GM23338 (cell line): Measurements from ENCODE around the gene UNC80. TPM values are rescaled to one million over a fixed set of nuclear protein-coding genes. Genes with fewer than 3 reads are reported as not detected.

Experiments
- ATAC-seq: fragments of 200-7000 bp; cut with Tn5 transposase; 3 replicates; pipeline ENCODE4 v1.9.1; 2020
- DNase-seq: peaks from one replicate; pipeline ENCODE4 v3.0.0-alpha.2; 2015; ENCODE audit warnings: low spot score
- H2AFZ ChIP-seq: fragments of 200-600 bp; sonication (generic); 2 replicates; pipeline ENCODE4 v1.8.0; 2016; ENCODE audit warnings: antibody characterized with exemption, mild to moderate bottlenecking, moderate library complexity
- H3F3A ChIP-seq: fragments of 200-600 bp; sonication (generic); replicated peaks from 2 replicates; pipeline ENCODE4 v1.8.0; 2017; ENCODE audit warnings: antibody characterized with exemption, mixed run types, low read depth
- H3K27ac ChIP-seq: fragments of 200-600 bp; sonication (generic); 2 replicates; pipeline ENCODE4 v1.6.1; 2016; ENCODE audit warnings: low read depth
- H3K27me3 ChIP-seq: fragments of 200-600 bp; sonication (generic); 2 replicates; pipeline ENCODE4 v1.8.0; 2016; ENCODE audit warnings: mild to moderate bottlenecking, mixed run types, moderate library complexity; ENCODE audit not compliant: insufficient read depth
- H3K36me3 ChIP-seq: fragments of 200-600 bp; sonication (generic); 2 replicates; pipeline ENCODE4 v1.8.0; 2016; ENCODE audit warnings: mild to moderate bottlenecking; ENCODE audit not compliant: insufficient read depth
- H3K4me1 ChIP-seq: fragments of 200-600 bp; sonication (generic); 2 replicates; pipeline ENCODE4 v1.8.0; 2016; ENCODE audit warnings: mild to moderate bottlenecking, moderate library complexity; ENCODE audit not compliant: insufficient read depth
- H3K4me2 ChIP-seq: fragments of 200-600 bp; sonication (generic); 2 replicates; pipeline ENCODE4 v1.7.1; 2017; ENCODE audit warnings: mixed run types
- H3K4me3 ChIP-seq: fragments of 200-600 bp; sonication (generic); 2 replicates; pipeline ENCODE4 v1.6.1; 2016; ENCODE audit warnings: mixed run types
- H3K79me2 ChIP-seq: fragments of 200-600 bp; sonication (generic); replicated peaks from 2 replicates; pipeline ENCODE4 v1.8.0; 2017; ENCODE audit warnings: mild to moderate bottlenecking; ENCODE audit not compliant: insufficient read depth
- H3K9me2 ChIP-seq: fragments of 200-600 bp; sonication (generic); 2 replicates; pipeline ENCODE4 v1.8.0; 2017; ENCODE audit not compliant: insufficient read depth
- H4K20me1 ChIP-seq: fragments of 200-600 bp; sonication (generic); replicated peaks from 2 replicates; pipeline ENCODE4 v1.8.0; 2017; ENCODE audit warnings: mild to moderate bottlenecking; ENCODE audit not compliant: insufficient read depth
- H3K27ac Mint-ChIP-seq: 2 replicates; pipeline ENCODE4 v1.8.0; 2020; ENCODE audit warnings: inconsistent platforms, mild to moderate bottlenecking, moderate library complexity, mixed read lengths
- H3K27me3 Mint-ChIP-seq: 3 replicates; pipeline ENCODE4 v1.8.0; 2022; ENCODE audit warnings: low read depth, mild to moderate bottlenecking, moderate library complexity, mixed read lengths, inconsistent platforms; ENCODE audit not compliant: insufficient read depth, poor library complexity
- H3K36me3 Mint-ChIP-seq: 3 replicates; pipeline ENCODE4 v1.8.0; 2021; ENCODE audit warnings: low read depth, mild to moderate bottlenecking, inconsistent platforms, moderate library complexity, mixed read lengths
- H3K4me1 Mint-ChIP-seq: 3 replicates; pipeline ENCODE4 v1.8.0; 2020; ENCODE audit warnings: mild to moderate bottlenecking, inconsistent platforms, mixed read lengths
- H3K4me3 Mint-ChIP-seq: 3 replicates; pipeline ENCODE4 v1.8.0; 2021; ENCODE audit warnings: moderate library complexity, mild to moderate bottlenecking, inconsistent platforms, mixed read lengths
- H3K9me3 Mint-ChIP-seq: 3 replicates; pipeline ENCODE4 v1.8.0; 2020; ENCODE audit warnings: moderate library complexity, mild to moderate bottlenecking, inconsistent platforms, mixed read lengths
- CREB1 ChIP-seq: fragments of 250-450 bp; sonication (Bioruptor Pico); IDR thresholded peaks from 2 replicates; pipeline ENCODE4 v1.5.0; 2020; ENCODE audit warnings: low read depth, mild to moderate bottlenecking, moderate library complexity
- CTCF ChIP-seq, 2 experiments: fragments of 200-600 bp in 1 of 2; sonication (generic) in 1 of 2; conservative IDR thresholded peaks; 2 replicates each; pipeline versions ENCODE4 v1.5.1 to v1.6.1; 2016 to 2017; ENCODE audit warnings: antibody characterized with exemption in 2 of 2, low read depth in 2 of 2, mild to moderate bottlenecking in 2 of 2, moderate library complexity in 1 of 2
- EZH2 ChIP-seq: fragments of 200-600 bp; sonication (generic); IDR thresholded peaks from one replicate; pipeline ENCODE4 v1.8.0; 2017; ENCODE audit warnings: antibody characterized with exemption, mild to moderate bottlenecking, low read depth; ENCODE audit not compliant: unreplicated experiment
- EZH2phosphoT487 ChIP-seq: fragments of 200-600 bp; sonication (generic); IDR thresholded peaks from one replicate; pipeline ENCODE4 v1.8.1; 2018; ENCODE audit warnings: antibody characterized with exemption; ENCODE audit not compliant: unreplicated experiment
- JUNB ChIP-seq: IDR thresholded peaks from one replicate; pipeline ENCODE4 v1.6.1; 2016; ENCODE audit warnings: antibody characterized with exemption; ENCODE audit not compliant: unreplicated experiment
- NANOG ChIP-seq: IDR thresholded peaks from 2 replicates; pipeline ENCODE4 v1.6.1; 2016; ENCODE audit warnings: antibody characterized with exemption, borderline replicate concordance
- POLR2AphosphoS5 ChIP-seq: IDR thresholded peaks from 2 replicates; pipeline ENCODE4 v1.6.1; 2016; ENCODE audit warnings: antibody characterized with exemption, low read depth
- STAT1 ChIP-seq: IDR thresholded peaks from one replicate; pipeline ENCODE4 v1.6.1; 2016; ENCODE audit warnings: antibody characterized with exemption; ENCODE audit not compliant: unreplicated experiment
- ZNF114 ChIP-seq: fragments of 250-450 bp; sonication (Bioruptor Pico); IDR thresholded peaks from 2 replicates; pipeline ENCODE4 v1.5.0; 2020; ENCODE audit warnings: mild to moderate bottlenecking, moderate library complexity
- ZNF331 ChIP-seq: fragments of 250-450 bp; sonication (Bioruptor Pico); IDR thresholded peaks from 2 replicates; pipeline ENCODE4 v1.5.0; 2020; ENCODE audit warnings: low read depth, mild to moderate bottlenecking, moderate library complexity
- polyA plus RNA-seq: library from polyadenylated mRNA; unstranded; fragments of >200 nt; fragmentation: Nextera tagmentation; extraction: Ambion mirVana; gene quantifications from 2 replicates; pipeline ENCODE4 v1.2.1, GENCODE V29; 2016
- total RNA-seq: library from RNA; depleted of rRNA; stranded (reverse); fragments of >200 nt; shearing (Covaris generic); gene quantifications from 2 replicates; pipeline ENCODE4 v1.2.3, GENCODE V29; 2014
- TF ChIP-seq, protein P1 (sequence below): IDR thresholded peaks from 2 replicates; pipeline ENCODE4 v1.6.1; 2016; ENCODE audit warnings: antibody characterized with exemption
- TF ChIP-seq, protein P2 (sequence below): fragments of 250-450 bp; sonication (Bioruptor Pico); IDR thresholded peaks from 2 replicates; pipeline ENCODE4 v1.5.0; 2020; ENCODE audit warnings: mild to moderate bottlenecking, moderate library complexity
- TF ChIP-seq, protein P3 (sequence below): IDR thresholded peaks from one replicate; pipeline ENCODE4 v1.6.1; 2018; ENCODE audit warnings: antibody characterized with exemption; ENCODE audit not compliant: unreplicated experiment

Gene UNC80
- total and polyA plus RNA-seq, 2 experiments from 2014 or later = 0.11 to 1.5 TPM

DNA sequence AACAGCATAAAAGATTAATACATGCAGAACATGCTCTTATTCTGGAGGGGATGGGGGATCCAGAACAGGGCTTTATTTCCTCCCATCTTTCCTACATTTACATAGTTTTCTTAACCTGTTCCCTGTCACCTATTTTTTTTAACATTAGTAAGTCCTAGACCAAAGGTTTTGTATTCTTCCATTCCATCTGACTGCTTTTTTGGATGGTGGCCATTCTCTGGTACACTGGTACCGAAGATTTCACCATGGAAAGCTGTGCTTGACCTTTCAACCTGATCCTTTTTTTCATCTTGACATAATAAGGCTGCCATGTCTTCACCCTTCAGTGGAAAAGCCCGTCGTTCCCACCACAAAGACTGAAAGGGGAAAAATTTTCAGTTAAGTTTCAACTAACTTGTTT is 251.2 kb downstream of the UNC80 start:
- DNase-seq (no peak), ATAC-seq (no peak)
- no peaks in the 10 kb centered on the region for H4K20me1 ChIP-seq
- no peaks in the 10 kb centered on the region for H3K9me3 Mint-ChIP-seq
- H3K27ac ChIP-seq = no peak overlapping the region
- H3K4me1 ChIP-seq = no peaks in the 10 kb centered on the region
- no peak overlapping the region for H3K4me3 Mint-ChIP-seq
- no peak overlapping the region for H3K27ac Mint-ChIP-seq
- H3K4me3 ChIP-seq = no peak overlapping the region
- no peaks in the 10 kb centered on the region for H3K27me3 Mint-ChIP-seq
- TF ChIP-seq POLR2AphosphoS5 (no peak), NANOG (no peak), STAT1 (no peak), EZH2phosphoT487 (no peak), CTCF (conservative IDR thresholded peaks at IDR 0.05; ENCODE audit: low read depth in 2 of 2) (no peak), JUNB (no peak), ZNF331 (CRISPR knock-in tag) (no peak), ZNF114 (CRISPR knock-in tag) (no peak), EZH2 (no peak), CREB1 (CRISPR knock-in tag) (no peak)
- TF ChIP-seq, protein P1, sequence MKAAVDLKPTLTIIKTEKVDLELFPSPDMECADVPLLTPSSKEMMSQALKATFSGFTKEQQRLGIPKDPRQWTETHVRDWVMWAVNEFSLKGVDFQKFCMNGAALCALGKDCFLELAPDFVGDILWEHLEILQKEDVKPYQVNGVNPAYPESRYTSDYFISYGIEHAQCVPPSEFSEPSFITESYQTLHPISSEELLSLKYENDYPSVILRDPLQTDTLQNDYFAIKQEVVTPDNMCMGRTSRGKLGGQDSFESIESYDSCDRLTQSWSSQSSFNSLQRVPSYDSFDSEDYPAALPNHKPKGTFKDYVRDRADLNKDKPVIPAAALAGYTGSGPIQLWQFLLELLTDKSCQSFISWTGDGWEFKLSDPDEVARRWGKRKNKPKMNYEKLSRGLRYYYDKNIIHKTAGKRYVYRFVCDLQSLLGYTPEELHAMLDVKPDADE = no peak
- TF ChIP-seq, protein P2, sequence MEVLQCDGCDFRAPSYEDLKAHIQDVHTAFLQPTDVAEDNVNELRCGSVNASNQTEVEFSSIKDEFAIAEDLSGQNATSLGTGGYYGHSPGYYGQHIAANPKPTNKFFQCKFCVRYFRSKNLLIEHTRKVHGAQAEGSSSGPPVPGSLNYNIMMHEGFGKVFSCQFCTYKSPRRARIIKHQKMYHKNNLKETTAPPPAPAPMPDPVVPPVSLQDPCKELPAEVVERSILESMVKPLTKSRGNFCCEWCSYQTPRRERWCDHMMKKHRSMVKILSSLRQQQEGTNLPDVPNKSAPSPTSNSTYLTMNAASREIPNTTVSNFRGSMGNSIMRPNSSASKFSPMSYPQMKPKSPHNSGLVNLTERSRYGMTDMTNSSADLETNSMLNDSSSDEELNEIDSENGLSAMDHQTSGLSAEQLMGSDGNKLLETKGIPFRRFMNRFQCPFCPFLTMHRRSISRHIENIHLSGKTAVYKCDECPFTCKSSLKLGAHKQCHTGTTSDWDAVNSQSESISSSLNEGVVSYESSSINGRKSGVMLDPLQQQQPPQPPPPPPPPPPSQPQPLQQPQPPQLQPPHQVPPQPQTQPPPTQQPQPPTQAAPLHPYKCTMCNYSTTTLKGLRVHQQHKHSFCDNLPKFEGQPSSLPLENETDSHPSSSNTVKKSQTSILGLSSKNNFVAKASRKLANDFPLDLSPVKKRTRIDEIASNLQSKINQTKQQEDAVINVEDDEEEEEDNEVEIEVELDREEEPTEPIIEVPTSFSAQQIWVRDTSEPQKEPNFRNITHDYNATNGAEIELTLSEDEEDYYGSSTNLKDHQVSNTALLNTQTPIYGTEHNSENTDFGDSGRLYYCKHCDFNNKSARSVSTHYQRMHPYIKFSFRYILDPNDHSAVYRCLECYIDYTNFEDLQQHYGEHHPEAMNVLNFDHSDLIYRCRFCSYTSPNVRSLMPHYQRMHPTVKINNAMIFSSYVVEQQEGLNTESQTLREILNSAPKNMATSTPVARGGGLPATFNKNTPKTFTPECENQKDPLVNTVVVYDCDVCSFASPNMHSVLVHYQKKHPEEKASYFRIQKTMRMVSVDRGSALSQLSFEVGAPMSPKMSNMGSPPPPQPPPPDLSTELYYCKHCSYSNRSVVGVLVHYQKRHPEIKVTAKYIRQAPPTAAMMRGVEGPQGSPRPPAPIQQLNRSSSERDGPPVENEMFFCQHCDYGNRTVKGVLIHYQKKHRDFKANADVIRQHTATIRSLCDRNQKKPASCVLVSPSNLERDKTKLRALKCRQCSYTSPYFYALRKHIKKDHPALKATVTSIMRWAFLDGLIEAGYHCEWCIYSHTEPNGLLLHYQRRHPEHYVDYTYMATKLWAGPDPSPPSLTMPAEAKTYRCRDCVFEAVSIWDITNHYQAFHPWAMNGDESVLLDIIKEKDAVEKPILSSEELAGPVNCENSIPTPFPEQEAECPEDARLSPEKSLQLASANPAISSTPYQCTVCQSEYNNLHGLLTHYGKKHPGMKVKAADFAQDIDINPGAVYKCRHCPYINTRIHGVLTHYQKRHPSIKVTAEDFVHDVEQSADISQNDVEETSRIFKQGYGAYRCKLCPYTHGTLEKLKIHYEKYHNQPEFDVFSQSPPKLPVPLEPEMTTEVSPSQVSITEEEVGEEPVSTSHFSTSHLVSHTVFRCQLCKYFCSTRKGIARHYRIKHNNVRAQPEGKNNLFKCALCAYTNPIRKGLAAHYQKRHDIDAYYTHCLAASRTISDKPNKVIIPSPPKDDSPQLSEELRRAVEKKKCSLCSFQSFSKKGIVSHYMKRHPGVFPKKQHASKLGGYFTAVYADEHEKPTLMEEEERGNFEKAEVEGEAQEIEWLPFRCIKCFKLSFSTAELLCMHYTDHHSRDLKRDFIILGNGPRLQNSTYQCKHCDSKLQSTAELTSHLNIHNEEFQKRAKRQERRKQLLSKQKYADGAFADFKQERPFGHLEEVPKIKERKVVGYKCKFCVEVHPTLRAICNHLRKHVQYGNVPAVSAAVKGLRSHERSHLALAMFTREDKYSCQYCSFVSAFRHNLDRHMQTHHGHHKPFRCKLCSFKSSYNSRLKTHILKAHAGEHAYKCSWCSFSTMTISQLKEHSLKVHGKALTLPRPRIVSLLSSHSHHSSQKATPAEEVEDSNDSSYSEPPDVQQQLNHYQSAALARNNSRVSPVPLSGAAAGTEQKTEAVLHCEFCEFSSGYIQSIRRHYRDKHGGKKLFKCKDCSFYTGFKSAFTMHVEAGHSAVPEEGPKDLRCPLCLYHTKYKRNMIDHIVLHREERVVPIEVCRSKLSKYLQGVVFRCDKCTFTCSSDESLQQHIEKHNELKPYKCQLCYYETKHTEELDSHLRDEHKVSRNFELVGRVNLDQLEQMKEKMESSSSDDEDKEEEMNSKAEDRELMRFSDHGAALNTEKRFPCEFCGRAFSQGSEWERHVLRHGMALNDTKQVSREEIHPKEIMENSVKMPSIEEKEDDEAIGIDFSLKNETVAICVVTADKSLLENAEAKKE (CRISPR knock-in tag) = no peak
- TF ChIP-seq, protein P3, sequence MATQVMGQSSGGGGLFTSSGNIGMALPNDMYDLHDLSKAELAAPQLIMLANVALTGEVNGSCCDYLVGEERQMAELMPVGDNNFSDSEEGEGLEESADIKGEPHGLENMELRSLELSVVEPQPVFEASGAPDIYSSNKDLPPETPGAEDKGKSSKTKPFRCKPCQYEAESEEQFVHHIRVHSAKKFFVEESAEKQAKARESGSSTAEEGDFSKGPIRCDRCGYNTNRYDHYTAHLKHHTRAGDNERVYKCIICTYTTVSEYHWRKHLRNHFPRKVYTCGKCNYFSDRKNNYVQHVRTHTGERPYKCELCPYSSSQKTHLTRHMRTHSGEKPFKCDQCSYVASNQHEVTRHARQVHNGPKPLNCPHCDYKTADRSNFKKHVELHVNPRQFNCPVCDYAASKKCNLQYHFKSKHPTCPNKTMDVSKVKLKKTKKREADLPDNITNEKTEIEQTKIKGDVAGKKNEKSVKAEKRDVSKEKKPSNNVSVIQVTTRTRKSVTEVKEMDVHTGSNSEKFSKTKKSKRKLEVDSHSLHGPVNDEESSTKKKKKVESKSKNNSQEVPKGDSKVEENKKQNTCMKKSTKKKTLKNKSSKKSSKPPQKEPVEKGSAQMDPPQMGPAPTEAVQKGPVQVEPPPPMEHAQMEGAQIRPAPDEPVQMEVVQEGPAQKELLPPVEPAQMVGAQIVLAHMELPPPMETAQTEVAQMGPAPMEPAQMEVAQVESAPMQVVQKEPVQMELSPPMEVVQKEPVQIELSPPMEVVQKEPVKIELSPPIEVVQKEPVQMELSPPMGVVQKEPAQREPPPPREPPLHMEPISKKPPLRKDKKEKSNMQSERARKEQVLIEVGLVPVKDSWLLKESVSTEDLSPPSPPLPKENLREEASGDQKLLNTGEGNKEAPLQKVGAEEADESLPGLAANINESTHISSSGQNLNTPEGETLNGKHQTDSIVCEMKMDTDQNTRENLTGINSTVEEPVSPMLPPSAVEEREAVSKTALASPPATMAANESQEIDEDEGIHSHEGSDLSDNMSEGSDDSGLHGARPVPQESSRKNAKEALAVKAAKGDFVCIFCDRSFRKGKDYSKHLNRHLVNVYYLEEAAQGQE = no peak
- no peaks in the 10 kb centered on the region for H3K79me2 ChIP-seq
- no peaks in the 10 kb centered on the region for H3F3A ChIP-seq
- no peaks in the 10 kb centered on the region for H3K9me2 ChIP-seq
- H3K36me3 ChIP-seq = peaks cover 27% of the 10 kb centered on the region
- H3K36me3 Mint-ChIP-seq = peaks cover 69% of the 10 kb centered on the region
- H3K27me3 ChIP-seq = no peaks in the 10 kb centered on the region
- H3K4me2 ChIP-seq = no peak overlapping the region
- no peak overlapping the region for H2AFZ ChIP-seq
- no peaks in the 10 kb centered on the region for H3K4me1 Mint-ChIP-seq
